Loucy (cell line): ENCODE results near the gene HGD.

Experiments used
- H2AFZ ChIP-seq: fragments of 200-600 bp; sonication (generic); 2 replicates; pipeline ENCODE4 v1.6.0; 2016; ENCODE audit warnings: antibody characterized with exemption, mild to moderate bottlenecking, low read length, moderate library complexity
- H3F3A ChIP-seq: fragments of 200-600 bp; 2 replicates; pipeline ENCODE4 v1.6.0; 2016; ENCODE audit warnings: antibody characterized with exemption, low read depth, mild to moderate bottlenecking
- H3K27me3 ChIP-seq: fragments of 200-600 bp; sonication (generic); 2 replicates; pipeline ENCODE4 v1.6.1; 2014; ENCODE audit warnings: low read length, mild to moderate bottlenecking; ENCODE audit not compliant: insufficient read depth, poor library complexity, severe bottlenecking
- H3K36me3 ChIP-seq: fragments of 200-600 bp; sonication (generic); 2 replicates; pipeline ENCODE4 v1.6.1; 2016; ENCODE audit warnings: low read length; ENCODE audit not compliant: insufficient read depth
- H3K4me1 ChIP-seq: fragments of 200-600 bp; sonication (generic); 2 replicates; pipeline ENCODE4 v1.5.1; 2014; ENCODE audit warnings: low read length, mild to moderate bottlenecking; ENCODE audit not compliant: insufficient read depth, poor library complexity, severe bottlenecking
- H3K4me2 ChIP-seq: fragments of 200-600 bp; sonication (generic); 2 replicates; pipeline ENCODE4 v1.6.0; 2014; ENCODE audit warnings: antibody characterized with exemption, low read length, low read depth, mild to moderate bottlenecking; ENCODE audit not compliant: poor library complexity, severe bottlenecking
- H3K4me3 ChIP-seq: fragments of 200-600 bp; sonication (generic); 2 replicates; pipeline ENCODE4 v1.5.1; 2014; ENCODE audit warnings: low read length, mild to moderate bottlenecking, mixed read lengths; ENCODE audit not compliant: poor library complexity, severe bottlenecking
- H3K79me2 ChIP-seq: fragments of 200-600 bp; sonication (generic); 2 replicates; pipeline ENCODE4 v1.6.1; 2014; ENCODE audit warnings: low read length; ENCODE audit not compliant: insufficient read depth
- H3K9ac ChIP-seq: fragments of 200-600 bp; sonication (generic); 2 replicates; pipeline ENCODE4 v1.6.0; 2014; ENCODE audit warnings: mild to moderate bottlenecking, low read depth, low read length, moderate library complexity; ENCODE audit not compliant: poor library complexity, severe bottlenecking
- H3K9me2 ChIP-seq: fragments of 200-600 bp; sonication (generic); replicated peaks from 2 replicates; pipeline ENCODE4 v1.6.1; 2016; ENCODE audit warnings: low read depth, low read length, mixed read lengths
- H3K9me3 ChIP-seq: fragments of 200-600 bp; sonication (generic); 2 replicates; pipeline ENCODE4 v1.6.1; 2014; ENCODE audit warnings: mild to moderate bottlenecking, antibody characterized with exemption, low read length, low read depth; ENCODE audit not compliant: insufficient read depth
- H4K20me1 ChIP-seq: fragments of 200-600 bp; sonication (generic); 2 replicates; pipeline ENCODE4 v1.6.0; 2014; ENCODE audit warnings: antibody characterized with exemption, low read length, mild to moderate bottlenecking; ENCODE audit not compliant: insufficient read depth, poor library complexity, severe bottlenecking
- EZH2phosphoT487 ChIP-seq: fragments of 200-600 bp; IDR thresholded peaks from 2 replicates; pipeline ENCODE4 v1.6.1; 2018; ENCODE audit warnings: antibody characterized with exemption, mild to moderate bottlenecking, moderate library complexity, borderline replicate concordance
- TF ChIP-seq, protein P1 (sequence below): fragments of 200-600 bp; sonication (generic); conservative IDR thresholded peaks from 2 replicates; pipeline ENCODE4 v1.5.1; 2014; ENCODE audit warnings: mild to moderate bottlenecking, antibody characterized with exemption, low read length

Gene HGD

DNA sequence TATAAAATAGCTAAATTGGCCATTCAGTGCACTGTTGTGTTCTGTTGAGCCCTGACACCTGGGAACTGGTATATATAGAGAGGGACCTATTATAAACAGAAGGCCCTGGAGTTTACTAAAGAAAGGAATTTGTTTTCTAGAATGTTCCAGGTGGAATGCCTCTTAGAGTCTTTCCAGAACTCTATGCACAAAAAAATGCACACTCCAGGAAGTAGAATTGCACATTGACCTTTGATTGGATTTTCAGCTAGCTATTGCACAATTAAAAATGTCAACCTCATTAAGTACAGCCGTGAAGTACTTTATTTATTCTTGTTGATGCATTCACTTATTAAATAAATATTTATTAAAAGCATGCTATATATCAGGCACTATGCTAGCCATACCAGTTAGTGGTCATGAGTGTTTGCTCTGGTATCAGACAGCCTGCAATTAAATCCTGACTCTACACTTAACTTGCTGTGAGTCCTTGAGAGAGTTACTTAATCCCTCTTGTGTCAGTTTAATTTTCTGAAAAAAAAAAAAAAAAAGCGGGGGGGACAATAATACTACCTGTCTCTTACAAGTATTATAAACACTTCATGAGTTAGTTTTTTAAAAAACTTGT lies 45.1 kb downstream of the HGD start:
- no peaks in the 10 kb centered on the region for H3F3A ChIP-seq
- TF ChIP-seq, protein P1, sequence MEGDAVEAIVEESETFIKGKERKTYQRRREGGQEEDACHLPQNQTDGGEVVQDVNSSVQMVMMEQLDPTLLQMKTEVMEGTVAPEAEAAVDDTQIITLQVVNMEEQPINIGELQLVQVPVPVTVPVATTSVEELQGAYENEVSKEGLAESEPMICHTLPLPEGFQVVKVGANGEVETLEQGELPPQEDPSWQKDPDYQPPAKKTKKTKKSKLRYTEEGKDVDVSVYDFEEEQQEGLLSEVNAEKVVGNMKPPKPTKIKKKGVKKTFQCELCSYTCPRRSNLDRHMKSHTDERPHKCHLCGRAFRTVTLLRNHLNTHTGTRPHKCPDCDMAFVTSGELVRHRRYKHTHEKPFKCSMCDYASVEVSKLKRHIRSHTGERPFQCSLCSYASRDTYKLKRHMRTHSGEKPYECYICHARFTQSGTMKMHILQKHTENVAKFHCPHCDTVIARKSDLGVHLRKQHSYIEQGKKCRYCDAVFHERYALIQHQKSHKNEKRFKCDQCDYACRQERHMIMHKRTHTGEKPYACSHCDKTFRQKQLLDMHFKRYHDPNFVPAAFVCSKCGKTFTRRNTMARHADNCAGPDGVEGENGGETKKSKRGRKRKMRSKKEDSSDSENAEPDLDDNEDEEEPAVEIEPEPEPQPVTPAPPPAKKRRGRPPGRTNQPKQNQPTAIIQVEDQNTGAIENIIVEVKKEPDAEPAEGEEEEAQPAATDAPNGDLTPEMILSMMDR: no peak
- no peak for TF ChIP-seq EZH2phosphoT487
- H3K36me3 ChIP-seq: no peaks in the 10 kb centered on the region
- no peaks in the 10 kb centered on the region for H3K9me2 ChIP-seq
- H3K4me2 ChIP-seq: no peak overlapping the region
- H3K79me2 ChIP-seq: no peaks in the 10 kb centered on the region
- H3K27me3 ChIP-seq: no peaks in the 10 kb centered on the region
- H4K20me1 ChIP-seq: no peaks in the 10 kb centered on the region
- no peak overlapping the region for H3K9ac ChIP-seq
- H3K9me3 ChIP-seq: no peaks in the 10 kb centered on the region
- H3K4me3 ChIP-seq: no peak overlapping the region
- no peak overlapping the region for H2AFZ ChIP-seq
- H3K4me1 ChIP-seq: no peaks in the 10 kb centered on the region

DNA sequence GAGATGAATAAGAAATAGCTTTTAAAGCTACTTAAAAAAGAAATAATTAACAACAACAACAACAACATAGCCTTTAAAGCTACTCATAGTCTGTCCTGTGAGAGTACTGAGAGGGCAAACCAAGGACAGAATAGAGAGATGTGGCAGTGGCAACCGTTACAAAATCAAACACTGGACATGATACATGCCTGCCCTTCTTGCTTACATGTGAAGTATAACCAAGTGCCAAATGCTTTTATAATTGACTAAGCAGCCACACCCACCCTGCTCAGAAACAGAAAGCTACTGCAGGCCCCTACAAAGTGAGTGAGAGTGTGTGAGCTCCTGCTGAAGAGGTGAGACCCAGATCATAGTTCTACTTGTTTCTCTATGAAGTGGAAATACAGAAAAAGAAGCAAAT lies 47.5 kb downstream of the HGD start:
- no peaks in the 10 kb centered on the region for H3F3A ChIP-seq
- H4K20me1 ChIP-seq: no peaks in the 10 kb centered on the region
- H3K27me3 ChIP-seq: no peaks in the 10 kb centered on the region
- H3K9me3 ChIP-seq: no peaks in the 10 kb centered on the region
- no peak overlapping the region for H2AFZ ChIP-seq
- no peaks in the 10 kb centered on the region for H3K36me3 ChIP-seq
- no peaks in the 10 kb centered on the region for H3K4me1 ChIP-seq
- no peak overlapping the region for H3K9ac ChIP-seq
- no peaks in the 10 kb centered on the region for H3K79me2 ChIP-seq
- TF ChIP-seq, protein P1: no peak
- no peak for TF ChIP-seq EZH2phosphoT487
- H3K4me2 ChIP-seq: no peak overlapping the region
- no peak overlapping the region for H3K4me3 ChIP-seq
- no peaks in the 10 kb centered on the region for H3K9me2 ChIP-seq

DNA sequence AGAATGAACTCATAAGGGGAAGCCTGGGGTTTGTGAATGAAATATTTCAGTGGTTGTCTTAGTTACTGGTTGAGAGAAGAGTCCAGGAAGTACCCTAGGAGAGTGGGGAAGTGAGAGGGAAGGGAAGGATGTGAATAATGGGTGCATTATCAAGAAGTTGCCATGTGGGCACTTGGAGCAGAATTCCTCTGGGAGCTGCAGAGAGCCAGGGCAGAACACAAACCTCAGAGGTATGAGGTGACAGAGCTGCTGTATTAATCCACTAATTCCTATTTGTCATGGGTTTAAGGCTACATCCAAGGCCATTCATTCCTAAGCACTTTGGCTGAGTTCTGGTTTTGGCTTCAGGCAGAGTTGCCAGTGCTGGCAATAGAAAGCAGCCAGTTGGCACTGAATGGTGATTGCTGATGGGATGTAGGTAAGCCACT lies 56.9 kb downstream of the HGD start:
- peaks cover 13% of the 10 kb centered on the region; the same call in 1 of the 2 replicates for H3K9me3 ChIP-seq
- H3K4me3 ChIP-seq: no peak overlapping the region
- H3K4me2 ChIP-seq: no peak overlapping the region
- H2AFZ ChIP-seq: no peak overlapping the region
- H3K9me2 ChIP-seq: no peaks in the 10 kb centered on the region; the same call in 1 of the 2 replicates
- H3K27me3 ChIP-seq: no peaks in the 10 kb centered on the region
- H4K20me1 ChIP-seq: no peaks in the 10 kb centered on the region
- TF ChIP-seq, protein P1: no peak
- TF ChIP-seq EZH2phosphoT487: no peak
- no peaks in the 10 kb centered on the region for H3K36me3 ChIP-seq
- H3K4me1 ChIP-seq: no peaks in the 10 kb centered on the region
- H3F3A ChIP-seq: no peaks in the 10 kb centered on the region
- no peak overlapping the region for H3K9ac ChIP-seq
- H3K79me2 ChIP-seq: no peaks in the 10 kb centered on the region
